ENCODE results near the gene GEMIN5. TPM values are rescaled to one million over a fixed set of nuclear protein-coding genes. Genes with fewer than 3 reads are reported as not detected.

The GEMIN5 gene
- total RNA-seq, 1 donor = 23.3 TPM

GRCh38 chr5:154841273-154841661 is 96.7 kb downstream of the GEMIN5 start:
- no peak for DNase-seq (ENCODE audit: low read depth)
- no peak overlapping the region for H3K4me3 ChIP-seq (ENCODE audit: low read depth, low read length)
- no peak for TF ChIP-seq CTCF (IDR thresholded peaks at IDR 0.05; ENCODE audit: insufficient read depth, low read depth, low read length)

- DNase-seq (ENCODE audit: low read depth) = no peak
- no peak for TF ChIP-seq CTCF (IDR thresholded peaks at IDR 0.05; ENCODE audit: insufficient read depth, low read depth, low read length)
- no peak overlapping the region for H3K4me3 ChIP-seq (ENCODE audit: low read depth, low read length)
These were observed 97.4 kb downstream of the GEMIN5 start for GRCh38 chr5:154840435-154841272.

Other genes starting within 250 kb of the GEMIN5 start
- gene LARP1, start 182.8 kb downstream of the GEMIN5 start, total RNA-seq = 111 and 120 TPM in 2 replicates
- 4.2 and 7.8 TPM in 2 replicates for gene FAXDC2, start 87.6 kb downstream of the GEMIN5 start, total RNA-seq
- 40.6 and 60.5 TPM in 2 replicates for gene CNOT8, start 79.6 kb downstream of the GEMIN5 start, total RNA-seq
- gene MRPL22, start 2.9 kb upstream of the GEMIN5 start, total RNA-seq = 11.7 and 12.9 TPM in 2 replicates
- gene KIF4B, start 75.5 kb upstream of the GEMIN5 start, total RNA-seq = under 0.01 TPM in 1 of 2 replicates, not detected in the other

All from fibroblast of villous mesenchyme (primary cell).